CD1c-positive myeloid dendritic cell (primary cell): ENCODE measurements around the gene C3orf33.

Experiments used
- DNase-seq: peaks from one replicate; pipeline ENCODE4 v3.0.0-alpha.2; 2016; ENCODE audit errors: extremely low spot score

The C3orf33 gene

DNA sequence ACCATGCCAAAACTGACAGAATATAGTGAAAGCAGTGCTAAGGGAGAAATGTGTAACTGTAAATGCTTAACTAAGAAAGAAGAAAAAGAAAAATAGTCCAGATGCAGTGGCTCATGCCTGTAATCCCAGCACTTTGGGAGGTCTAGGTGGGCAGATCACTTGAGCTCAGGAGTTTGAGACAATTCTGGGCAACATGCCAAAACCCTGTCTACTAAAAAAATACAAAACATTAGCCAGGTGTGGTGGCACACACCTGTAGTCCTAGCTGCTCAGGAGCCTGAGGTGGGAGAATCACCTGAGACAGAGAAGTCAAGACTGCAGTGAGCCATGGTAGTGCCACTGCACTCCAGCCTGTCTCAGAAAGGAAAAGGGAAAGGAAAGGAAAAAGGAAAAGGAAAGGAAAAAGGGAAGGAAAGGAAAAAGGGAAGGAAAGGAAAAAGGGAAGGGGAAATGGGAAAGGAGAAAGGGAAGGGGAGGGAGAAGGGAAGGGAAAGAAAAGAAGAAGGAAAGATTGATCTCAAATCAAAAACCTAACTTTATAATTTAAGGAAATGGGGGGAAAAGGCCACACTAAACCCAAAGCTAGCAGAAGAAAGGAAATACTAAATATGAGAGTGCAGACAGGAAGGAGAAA lies 20.3 kb downstream of the C3orf33 start:
- DNase-seq: no peak

DNA sequence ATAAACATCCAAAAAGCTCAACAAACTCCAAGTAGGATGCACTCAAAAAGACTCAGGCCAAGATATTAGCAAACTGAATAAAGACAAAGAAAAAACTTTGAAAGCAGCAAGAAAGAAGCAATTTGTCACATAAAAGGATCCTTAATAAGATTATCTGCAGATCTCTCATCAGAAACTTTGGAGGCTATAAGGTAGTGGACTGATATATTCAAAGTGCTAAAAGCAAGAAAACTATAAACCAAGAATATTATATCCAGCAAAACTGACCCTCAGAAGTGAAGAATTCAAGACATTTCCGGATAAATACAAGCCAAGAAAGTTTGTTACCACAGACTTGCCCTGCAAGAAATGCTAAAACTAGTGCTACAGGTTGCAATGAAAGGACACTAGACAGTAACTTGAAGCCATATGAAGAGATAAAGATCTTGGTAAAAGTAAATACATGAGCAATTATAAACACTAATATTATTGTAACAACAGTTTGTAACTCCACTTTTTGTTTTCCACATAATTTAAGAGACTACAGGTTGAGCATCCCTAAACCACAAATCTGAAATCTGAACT lies 23.6 kb downstream of the C3orf33 start:
- no peak for DNase-seq

DNA sequence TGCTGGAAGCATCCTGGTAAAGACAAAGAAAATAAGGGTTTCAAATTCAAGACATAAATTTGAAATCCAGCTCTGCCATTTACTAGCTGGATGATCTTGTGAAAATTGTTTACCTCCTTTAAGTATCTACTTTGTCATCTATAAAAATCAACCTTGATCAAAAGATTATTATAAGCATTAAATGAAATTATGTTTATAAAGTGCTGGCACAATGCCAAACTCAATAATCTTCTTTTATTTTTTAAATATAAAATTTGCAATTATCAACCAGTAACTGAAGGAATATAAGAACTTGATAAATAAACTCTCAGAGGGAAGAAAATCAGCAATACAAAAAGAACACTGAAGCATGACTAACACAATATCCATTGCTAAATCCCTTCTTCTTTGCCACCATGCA lies 25.8 kb downstream of the C3orf33 start:
- DNase-seq: no peak

DNA sequence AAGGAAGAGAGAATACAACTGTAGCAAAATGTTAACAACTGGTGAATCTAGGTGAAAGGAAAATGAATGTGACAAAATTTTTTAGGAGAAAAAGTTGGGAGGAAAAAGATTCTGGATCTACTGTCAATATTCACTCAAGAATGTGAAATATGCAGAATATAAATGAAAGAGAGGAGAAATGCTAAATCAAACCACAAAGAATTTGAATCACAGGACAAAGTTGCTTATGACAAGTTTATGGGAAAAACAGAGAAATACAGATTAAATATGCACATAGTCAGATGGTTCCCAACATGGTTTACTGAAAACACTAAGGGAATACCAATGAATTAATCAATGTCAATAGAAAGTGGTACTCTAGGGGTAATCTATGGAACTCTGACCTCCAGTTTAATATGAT lies 27.6 kb downstream of the C3orf33 start:
- no peak for DNase-seq

DNA sequence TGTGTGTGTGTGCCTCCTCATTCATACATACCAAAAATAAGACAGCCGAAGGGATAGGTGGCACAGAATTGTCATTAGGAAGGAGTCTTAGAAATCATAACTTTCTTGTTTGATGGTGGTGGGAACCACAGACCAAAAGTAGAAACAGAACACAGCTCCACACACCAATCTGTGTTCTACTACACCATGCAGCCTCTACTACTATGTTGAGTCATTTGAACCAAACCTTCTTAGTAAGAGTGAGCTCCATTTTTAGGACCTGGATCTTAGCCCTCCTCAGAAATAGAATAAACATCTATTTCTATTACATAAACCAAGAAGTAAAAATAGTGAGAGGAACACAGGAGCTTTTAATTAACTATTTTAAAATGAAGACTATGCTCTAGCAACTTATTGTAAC lies 33.3 kb downstream of the C3orf33 start:
- DNase-seq: no peak

DNA sequence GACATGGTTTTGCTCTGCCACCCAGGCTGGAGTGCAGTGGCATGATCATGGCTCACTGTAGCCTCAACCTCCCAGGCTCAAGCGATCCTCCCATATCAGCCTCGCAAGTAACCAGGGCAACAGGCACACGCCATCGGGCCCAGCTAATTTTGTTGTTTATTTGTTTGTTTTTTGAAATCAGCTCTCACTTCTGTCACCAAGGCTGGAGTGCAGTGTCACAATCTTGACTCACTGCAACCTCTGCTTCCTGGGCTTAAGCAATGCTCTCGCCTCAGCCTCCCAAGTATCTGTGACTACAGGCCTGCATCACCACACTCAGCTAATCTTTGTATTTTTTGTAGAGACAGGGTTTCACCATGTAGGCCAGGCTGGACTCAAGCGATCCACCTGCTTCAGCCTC lies 35.0 kb downstream of the C3orf33 start:
- no peak for DNase-seq

DNA sequence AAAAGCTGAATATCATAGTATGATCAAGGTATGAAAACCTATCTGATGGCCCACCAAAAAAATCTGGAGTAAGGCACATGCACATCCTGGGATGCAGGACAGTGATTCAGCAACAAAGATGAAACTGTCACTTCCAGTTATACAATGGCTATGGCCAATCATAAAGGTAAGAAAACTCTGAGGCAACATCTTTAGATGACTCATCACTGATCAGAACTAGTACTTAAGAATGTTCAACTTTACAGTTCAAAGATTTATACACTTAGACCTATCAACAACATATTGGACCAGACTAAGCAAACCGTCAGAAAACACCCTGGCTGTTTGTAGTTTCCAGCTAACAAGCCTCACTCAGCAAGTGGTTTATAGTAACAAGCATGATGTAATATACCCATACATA lies 39.9 kb downstream of the C3orf33 start:
- no peak for DNase-seq

DNA sequence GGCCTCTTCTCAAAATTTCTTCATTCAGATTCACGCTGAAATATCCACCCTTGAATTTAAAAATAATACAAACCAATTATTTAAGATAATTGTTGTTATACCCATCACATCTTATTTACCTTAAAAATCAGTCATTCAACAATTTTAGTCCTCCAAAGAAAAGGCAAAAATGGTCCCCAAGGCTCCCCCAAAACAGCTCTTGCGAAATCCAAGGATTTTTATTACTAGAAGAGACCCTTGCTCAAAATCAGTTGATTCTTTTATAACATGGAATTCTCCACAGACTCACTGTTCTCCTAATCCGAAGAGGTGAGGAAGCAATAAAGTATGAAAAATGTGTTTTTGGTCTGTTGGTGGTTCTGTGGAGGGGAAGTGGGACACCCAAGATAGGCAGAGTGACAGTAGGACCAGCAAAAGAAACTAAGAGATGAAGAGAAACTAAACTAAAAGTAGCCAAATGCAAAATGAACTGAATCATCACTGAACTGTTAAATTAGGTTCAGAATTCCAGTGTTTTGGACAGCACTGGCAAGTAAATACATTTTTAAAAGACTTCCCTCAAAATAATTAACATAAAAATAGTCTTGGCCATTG lies 42.1 kb downstream of the C3orf33 start:
- no peak for DNase-seq

DNA sequence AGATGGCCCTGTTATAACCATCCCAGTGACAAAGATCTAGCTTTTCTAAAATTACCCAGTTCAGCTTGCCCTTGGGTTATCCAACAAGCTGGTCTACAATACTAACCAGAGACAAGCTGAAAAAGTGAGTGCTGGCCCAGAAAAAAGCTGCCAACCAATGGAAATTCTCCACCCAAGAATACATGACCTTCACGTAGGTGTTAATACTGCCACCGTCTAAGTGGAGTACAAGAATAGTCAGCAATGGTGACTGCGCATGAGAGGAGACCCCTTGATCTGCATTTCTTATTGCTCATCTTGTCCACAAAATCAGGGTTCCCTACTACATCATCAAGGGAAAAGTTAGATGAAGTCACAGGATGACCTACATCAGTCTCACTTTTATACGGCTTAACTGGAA lies 45.4 kb downstream of the C3orf33 start:
- DNase-seq: no peak

DNA sequence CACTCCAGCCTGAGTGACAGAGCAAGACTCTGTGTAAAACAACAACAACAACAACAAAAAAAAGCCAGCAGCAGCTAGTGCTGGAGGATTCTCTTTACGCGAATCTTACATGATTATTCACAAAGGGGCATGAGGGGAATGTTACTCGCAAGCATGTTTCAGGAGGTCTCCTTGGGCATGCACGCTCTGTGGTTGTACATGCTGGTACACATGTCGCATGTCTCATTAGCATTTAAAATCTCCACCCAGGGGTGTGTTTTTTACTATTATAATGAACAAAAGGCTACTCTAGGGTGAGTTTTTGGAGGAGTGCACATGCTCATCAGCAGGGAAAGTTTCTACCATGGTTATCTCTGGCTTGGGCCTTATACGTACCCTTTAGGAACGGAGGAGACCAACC lies 48.5 kb downstream of the C3orf33 start:
- DNase-seq: no peak

DNA sequence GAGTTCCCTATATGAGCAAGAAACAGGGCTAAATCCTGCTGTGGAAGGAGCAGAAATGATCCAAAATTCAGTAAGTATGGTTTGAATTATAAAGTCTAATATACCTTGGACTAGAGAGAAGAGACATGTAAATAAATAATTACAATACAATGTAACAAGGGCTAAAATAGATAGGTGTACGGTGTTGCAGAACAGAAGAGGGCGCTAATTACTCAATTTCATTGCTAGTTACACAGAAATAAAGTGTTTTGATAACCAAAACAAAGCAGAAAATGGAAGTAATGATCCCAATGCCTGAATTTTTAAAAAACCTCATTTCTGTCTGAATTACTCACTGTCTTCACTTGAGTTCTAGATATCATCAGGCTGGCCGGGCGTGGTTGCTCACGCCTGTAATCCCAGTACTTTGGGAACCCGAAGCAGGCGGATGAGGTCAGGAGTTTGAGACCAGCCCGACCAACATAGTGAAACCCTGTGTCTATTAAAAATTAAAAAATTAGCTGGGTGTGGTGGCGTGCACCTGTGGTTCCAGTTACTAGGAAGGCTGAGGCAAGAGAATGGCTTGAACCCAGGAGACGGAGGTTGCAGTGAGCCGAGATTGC lies 52.9 kb downstream of the C3orf33 start:
- DNase-seq: peak; percentile 28

DNA sequence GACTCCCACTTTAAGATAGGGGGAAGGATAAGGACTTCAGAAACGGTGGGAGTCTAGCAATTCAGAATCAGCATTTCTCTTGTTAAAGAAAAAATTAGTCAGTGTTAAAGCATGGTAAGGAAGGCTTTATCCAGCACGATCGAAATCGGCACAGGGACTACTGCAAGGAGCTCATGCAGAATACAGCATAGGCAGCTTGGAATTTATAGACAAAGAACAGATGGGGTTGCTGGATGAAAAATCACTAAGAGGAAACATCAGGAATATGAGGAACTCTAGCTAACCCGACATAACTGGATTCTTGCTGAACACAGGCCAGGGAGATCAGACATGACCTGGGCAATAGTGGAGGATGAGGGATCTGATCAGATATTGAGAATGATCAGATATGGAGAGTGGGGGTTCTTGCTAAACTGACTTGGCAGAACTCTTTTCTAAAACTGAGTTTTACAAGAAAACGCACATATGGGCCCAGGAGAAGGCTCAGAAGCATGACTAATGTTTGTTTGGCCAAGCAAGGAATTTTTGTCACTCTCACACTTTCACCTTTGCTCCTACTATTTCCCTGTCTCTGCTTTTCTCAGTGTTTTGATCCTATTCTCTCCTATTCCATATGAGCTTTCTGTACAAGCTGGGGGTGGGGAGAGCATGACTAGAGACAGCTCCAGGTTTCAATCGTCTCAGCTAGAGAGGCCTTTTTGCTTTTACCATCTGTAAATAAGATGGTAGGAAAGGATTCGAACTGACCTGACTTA lies 57.3 kb downstream of the C3orf33 start:
- no peak for DNase-seq

DNA sequence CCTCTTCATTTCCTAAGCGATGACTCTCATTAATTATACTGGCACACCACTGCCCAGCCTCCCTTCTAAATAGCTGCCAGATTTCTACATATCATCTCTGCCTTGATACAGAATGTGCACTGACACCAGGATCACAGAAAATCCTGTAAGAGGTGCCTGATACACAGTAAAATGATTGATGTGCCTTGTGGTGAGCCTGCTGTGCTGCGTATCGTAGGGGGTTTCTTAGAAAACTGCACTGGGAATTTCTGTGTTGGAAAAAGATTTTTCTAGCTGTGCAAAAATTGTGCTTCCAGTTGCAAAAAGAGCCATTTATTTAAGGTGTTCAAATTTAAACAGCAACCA lies 58.2 kb downstream of the C3orf33 start:
- no peak for DNase-seq

DNA sequence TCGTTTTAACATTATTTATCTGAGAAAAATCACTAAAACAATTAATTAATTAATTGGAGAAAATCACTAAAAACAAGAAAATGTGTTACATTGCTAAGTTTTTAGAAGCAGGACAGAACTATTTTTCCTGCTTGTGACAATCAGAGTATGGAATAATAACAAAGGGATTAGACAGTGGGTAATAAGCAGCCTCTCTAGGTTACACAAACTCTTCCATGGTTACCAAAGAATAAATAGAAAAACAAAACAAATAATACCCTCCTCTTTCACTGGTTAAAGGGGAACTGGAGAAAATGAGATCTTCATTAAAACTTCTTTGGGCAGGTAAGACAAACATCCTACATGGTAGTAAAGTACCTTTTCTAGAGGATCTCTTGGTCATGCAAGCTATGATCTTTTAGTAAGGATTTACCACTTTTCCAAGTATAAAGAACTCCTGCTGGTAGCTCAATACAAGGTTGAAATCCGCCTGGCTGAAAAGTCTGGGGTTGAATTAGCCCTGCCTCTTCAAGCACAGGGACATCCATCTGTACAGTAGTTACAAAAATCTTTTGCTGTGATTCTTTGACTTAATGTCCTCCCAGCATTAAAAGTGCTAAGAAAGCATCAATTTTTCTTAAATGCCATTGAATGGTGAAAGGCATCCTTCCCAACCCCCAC lies 58.7 kb downstream of the C3orf33 start:
- no peak for DNase-seq

DNA sequence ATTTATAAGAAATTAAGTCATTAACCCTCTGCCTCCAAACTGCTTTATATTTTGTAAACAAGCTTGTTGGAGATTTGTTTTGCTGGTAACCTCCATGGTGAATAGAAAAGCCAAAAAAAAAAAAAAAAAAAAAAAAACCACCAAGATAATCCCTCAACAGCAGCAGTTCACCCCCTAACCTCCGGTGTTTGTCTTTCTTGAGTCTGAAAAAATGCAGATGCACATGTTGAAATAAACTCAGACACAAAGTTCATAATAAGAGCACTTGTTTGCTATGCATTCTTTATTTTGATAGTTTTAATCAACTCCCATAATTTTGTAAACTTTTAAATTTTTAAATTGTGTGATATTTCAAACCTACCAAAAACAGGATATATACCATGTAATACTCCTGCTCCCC lies 59.4 kb downstream of the C3orf33 start:
- DNase-seq: no peak

DNA sequence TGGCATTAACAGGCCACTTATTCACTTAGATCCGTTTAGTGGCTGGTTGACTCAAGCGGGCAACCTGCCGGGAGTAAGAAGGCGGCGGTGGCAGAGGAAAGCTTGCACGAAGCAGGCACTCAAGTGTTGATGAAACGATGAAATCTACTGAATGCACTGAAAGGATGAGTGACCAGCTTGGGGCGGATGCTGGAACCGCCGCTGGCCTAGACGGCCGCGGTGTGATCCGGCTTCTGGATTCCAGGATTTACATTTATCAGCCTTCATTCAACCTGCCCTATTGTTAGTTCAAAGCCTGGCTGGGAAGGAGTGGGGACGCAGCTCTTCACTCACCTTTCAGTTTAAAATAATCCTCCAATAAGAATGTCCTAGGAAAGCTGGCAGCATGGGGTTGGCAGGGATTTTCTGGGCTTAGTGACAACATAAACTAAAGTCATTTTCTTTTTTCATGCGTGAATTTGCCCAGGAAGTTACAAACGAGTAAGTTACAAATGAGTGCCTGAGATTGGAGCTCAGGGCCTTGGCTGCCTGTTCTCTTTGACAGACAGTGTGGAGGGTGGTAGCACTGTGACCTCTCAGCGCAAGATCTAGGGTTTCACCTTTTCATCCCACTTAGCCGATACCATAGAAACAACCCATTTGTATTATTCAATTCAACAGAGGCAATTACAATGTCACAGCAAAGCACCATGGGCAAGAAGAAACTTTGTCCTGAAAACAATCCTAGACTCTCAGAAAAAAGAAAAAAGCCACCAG lies 60.1 kb downstream of the C3orf33 start:
- DNase-seq: no peak

DNA sequence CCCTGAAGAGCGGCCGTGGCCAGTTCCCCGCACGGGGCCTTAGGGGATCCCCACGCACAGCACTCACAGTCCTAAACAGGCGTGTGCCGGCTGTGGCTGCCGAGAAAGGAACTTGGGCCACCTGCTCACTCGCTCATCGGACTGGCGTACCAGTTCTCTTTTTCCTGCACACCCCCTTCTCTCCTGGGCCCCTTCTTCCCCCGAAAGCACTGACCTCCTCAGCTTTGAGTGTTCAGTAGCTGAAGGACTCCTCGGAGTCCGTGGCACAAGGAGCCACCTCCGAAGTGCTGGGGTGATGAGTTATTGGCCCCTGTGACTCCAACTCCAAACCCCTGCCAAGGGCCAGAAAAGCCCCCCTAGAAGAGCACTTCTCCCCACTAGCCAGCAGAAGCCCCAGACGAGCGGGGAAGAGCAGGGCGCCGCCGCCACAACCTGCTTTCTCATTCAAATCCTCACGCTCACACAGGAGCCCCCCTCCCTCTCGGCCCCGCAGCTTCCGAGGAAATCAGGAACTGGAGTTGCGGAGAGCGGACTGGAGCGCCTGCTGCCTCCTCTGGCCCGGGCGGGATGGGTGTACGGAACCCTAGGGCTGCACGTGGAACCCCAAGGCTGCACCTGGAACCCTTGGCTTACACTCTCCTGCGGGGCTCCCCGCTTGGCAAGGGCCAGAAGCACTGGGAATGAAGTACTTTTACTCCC lies 61.3 kb downstream of the C3orf33 start, which contains the start of gene PLCH1:
Gene PLCH1 (minus strand): TSS at position 446 of the 699 bp plus-strand sequence. CDS start 40,847 bp downstream, outside the sequence.
- DNase-seq: peak; percentile 59

DNA sequence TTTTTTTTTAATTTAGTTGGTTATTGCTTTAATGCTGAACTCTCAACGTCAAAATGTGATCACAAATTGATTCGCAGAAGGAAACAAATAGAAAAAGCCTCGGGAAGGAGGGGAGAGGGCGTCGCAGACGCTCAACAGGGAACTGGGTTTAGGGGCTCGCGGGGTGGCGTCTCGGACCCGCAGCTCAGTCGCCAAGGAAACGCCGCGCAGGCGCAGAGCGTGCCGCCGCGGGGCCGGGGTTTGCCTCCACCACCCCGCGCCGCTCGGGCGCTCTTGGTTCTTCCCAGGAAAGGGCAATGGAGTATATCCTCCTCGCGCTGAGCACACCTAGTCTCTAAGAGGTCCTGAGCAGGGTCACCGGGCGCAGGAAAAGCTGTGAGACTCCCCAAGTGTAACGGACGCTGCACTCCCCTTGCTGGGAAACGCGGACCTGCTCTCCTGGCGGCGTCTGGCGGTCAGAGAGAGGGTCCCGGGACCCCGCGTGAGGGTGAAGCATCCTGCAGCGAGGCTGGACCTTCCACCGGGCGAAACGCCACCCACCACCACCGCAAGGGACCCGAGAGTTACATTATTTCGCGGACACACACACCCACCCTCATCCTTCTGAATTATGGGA lies 62.0 kb downstream of the C3orf33 start:
- DNase-seq: no peak

DNA sequence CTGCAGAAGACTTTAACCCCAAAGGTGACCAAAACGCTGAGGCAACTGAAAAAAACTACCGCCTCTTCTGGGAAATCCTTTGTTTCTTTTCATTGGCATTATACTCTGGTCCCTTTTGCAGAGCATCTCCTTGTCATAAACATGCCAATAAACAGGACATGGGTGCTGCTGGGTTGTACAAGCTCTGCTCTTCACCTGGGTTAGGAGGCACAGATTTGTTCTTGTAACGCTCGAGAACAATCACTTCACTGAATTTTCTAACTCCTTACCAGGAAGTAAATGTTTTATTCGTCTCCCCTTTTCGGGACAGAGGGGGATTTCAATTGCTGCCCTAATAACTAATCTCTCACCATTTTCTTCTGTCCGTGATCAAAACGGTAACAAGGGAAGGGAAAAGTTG lies 62.5 kb downstream of the C3orf33 start:
- DNase-seq: no peak

DNA sequence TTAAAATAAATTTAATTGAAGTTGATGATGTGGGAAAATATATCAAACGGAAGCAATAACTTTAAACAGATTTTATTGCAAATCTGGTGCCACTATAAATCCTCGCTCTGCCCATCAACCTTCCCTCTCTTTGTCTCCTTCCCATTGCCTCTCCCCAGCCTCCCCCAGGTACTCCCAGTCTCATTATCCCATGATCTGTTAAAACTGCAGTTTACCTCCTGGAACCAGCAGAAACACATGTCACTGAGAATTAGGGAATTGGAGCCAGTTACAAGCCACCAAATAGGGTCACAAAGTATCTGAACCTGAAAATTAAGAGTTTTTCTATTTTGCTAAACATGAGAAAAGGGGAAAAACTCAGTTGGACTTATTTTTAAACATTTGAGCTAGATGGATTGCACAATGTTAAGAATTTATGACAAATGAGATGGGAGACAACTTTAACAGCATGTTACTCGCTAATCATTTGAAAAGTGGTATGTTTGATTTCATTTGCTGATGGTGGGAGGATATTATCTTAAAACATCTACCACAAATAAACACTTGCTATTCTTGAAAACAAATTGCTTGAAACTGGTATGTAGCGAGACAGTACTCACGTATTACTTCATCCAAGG lies 63.6 kb downstream of the C3orf33 start:
- DNase-seq: no peak
